NCI-H748 (cell line): Measurements from ENCODE around the gene EHMT1.
"Not testable (repeated sequence)": the region's sequence is repeated elsewhere in the genome, so short reads cannot be mapped to it uniquely, and the experiment has no call there.

ENCODE experiments used
- DNase-seq: peaks from one replicate; lab custom pipeline; 2025; ENCODE audit not compliant: unreplicated experiment; lab: John Stamatoyannopoulos, UW

Gene EHMT1

GRCh38 chr9:137590469-137591383, 28.1 kb upstream of the EHMT1 start, which contains the start of gene ZMYND19:
ZMYND19 (minus strand) TSS chr9:137590512; CDS start chr9:137590263, 249 bp downstream.
- DNase-seq: peak; percentile 90

GRCh38 chr9:137592767-137593166, 26.0 kb upstream of the EHMT1 start:
- DNase-seq: no peak

- no peak for DNase-seq
Observed at GRCh38 chr9:137593176-137593575, 25.6 kb upstream of the EHMT1 start.

GRCh38 chr9:137596577-137596976, 22.2 kb upstream of the EHMT1 start:
- not testable (repeated sequence) for DNase-seq

GRCh38 chr9:137598943-137599342, 19.9 kb upstream of the EHMT1 start:
- DNase-seq: no peak

- DNase-seq: no peak
Observed at GRCh38 chr9:137602661-137603060, 16.1 kb upstream of the EHMT1 start.

- DNase-seq: no peak
Observed at GRCh38 chr9:137603879-137604278, 14.9 kb upstream of the EHMT1 start.

GRCh38 chr9:137604345-137605086, 14.3 kb upstream of the EHMT1 start:
- DNase-seq: no peak

GRCh38 chr9:137605121-137606004, 13.4 kb upstream of the EHMT1 start, which contains the start of gene ARRDC1:
ARRDC1 (plus strand) TSS chr9:137605686; CDS start chr9:137605718, 32 bp downstream.
- peak; percentile 86 for DNase-seq

GRCh38 chr9:137606005-137606621, 12.7 kb upstream of the EHMT1 start:
- peak; percentile 51 for DNase-seq

GRCh38 chr9:137606734-137607138, 12.1 kb upstream of the EHMT1 start:
- DNase-seq: no peak

- DNase-seq: no peak
Observed at GRCh38 chr9:137607141-137607857, 11.5 kb upstream of the EHMT1 start.

- DNase-seq: no peak
Observed at GRCh38 chr9:137610944-137611343, 7.9 kb upstream of the EHMT1 start.

GRCh38 chr9:137611623-137612609, 6.9 kb upstream of the EHMT1 start:
- peak; percentile 25 for DNase-seq

GRCh38 chr9:137612741-137613142, 6.1 kb upstream of the EHMT1 start:
- DNase-seq: no peak

GRCh38 chr9:137613259-137613658, 5.5 kb upstream of the EHMT1 start:
- DNase-seq: no peak

GRCh38 chr9:137613738-137614523, 4.9 kb upstream of the EHMT1 start:
- DNase-seq: no peak
